ENCODE measurements around the gene CCR2. TPM values are rescaled to one million over a fixed set of nuclear protein-coding genes. Genes with fewer than 3 reads are reported as not detected.

Gene CCR2
- total and polyA plus RNA-seq, 2 of the 4 experiments (the other 2 are of a cell fraction) = not detected

- Histone ChIP-seq H3K4me3 (ENCODE audit: insufficient read depth, low read depth, low read length) (no peak overlapping the region), H3K9ac (ENCODE audit: low read depth, low read length) (no peak overlapping the region), H2BK120ac (ENCODE audit: low read depth, low read length) (no peak overlapping the region), H3K23ac (ENCODE audit: low read depth, low read length) (no peak overlapping the region), H3K36me3 (ENCODE audit: control insufficient read depth, insufficient read depth, low read length) (no peaks in the 10 kb centered on the region), H2AK5ac (ENCODE audit: low read depth, low read length) (no peak overlapping the region), H4K8ac (ENCODE audit: low read depth in 2 of 2, low read length in 2 of 2) (no peak overlapping the region), H3K18ac (ENCODE audit: low read depth, low read length) (no peak overlapping the region), H3K79me1 (ENCODE audit: low read depth in 1 of 2, low read length in 2 of 2) (no peaks in the 10 kb centered on the region), H2BK15ac (ENCODE audit: low read depth, low read length) (no peak overlapping the region), H3K9me3 (ENCODE audit: control insufficient read depth, insufficient read depth, low read length) (no peaks in the 10 kb centered on the region; the same call in 1 of the 2 replicates), H2BK5ac (ENCODE audit: low read depth, low read length, poor library complexity, severe bottlenecking) (no peak overlapping the region), H4K20me1 (ENCODE audit: insufficient read depth, low read length) (no peaks in the 10 kb centered on the region), H4K91ac (ENCODE audit: insufficient read depth, low read depth, low read length) (no peak overlapping the region), H3K56ac (ENCODE audit: extremely low read depth, insufficient read depth, low read length) (no peak overlapping the region), H3K4me2 (ENCODE audit: low read depth, low read length) (no peak overlapping the region), H4K5ac (ENCODE audit: low read depth, low read length) (no peak overlapping the region), H3K9me1 (ENCODE audit: insufficient read depth, low read length) (no peaks in the 10 kb centered on the region), H3K27me3 (ENCODE audit: control insufficient read depth, insufficient read depth, low read length) (peaks cover 7% of the 10 kb centered on the region), H3K4ac (ENCODE audit: low read depth, low read length) (no peak overlapping the region), H2AFZ (replicated peaks; ENCODE audit: low read length, poor library complexity) (no peak overlapping the region), H3K14ac (replicated peaks; ENCODE audit: low read depth, low read length) (no peak overlapping the region), H3K4me1 (ENCODE audit: control insufficient read depth, insufficient read depth, low read length) (no peaks in the 10 kb centered on the region), H3K27ac (ENCODE audit: insufficient read depth, low read length) (no peak overlapping the region), H2AK9ac (replicated peaks; ENCODE audit: low read depth, low read length, poor library complexity) (no peak overlapping the region), H2BK20ac (ENCODE audit: low read depth, low read length) (no peak overlapping the region)
- no TSS peak for BruUV-seq (replicated peaks)
- ChIA-PET POLR2A (ENCODE audit: unreplicated experiment) (no interaction called here), CTCF (no interaction called here)
- intact Hi-C loops (cut with micrococcal nuclease) (no loop called here), dilution Hi-C loops (cut with HindIII; ENCODE audit: low sequenced_read_pairs, unreplicated experiment) (no loop called here), in situ Hi-C loops (cut with MboI; ENCODE audit: low sequenced_read_pairs) (no loop called here)
- ATAC-seq (ENCODE audit: low read depth) (no peak), DNase-seq (no peak)
- TF ChIP-seq RFX5 (IDR thresholded peaks at IDR 0.05; ENCODE audit: low read depth, low read length) (no peak), CEBPB (IDR thresholded peaks at IDR 0.05; ENCODE audit: low read depth, low read length) (no peak), RCOR1 (IDR thresholded peaks at IDR 0.05; ENCODE audit: insufficient replicate concordance, low read length) (no peak), MXI1 (IDR thresholded peaks at IDR 0.05; ENCODE audit: borderline replicate concordance, low read depth, low read length) (no peak), MAFK (IDR thresholded peaks at IDR 0.05; ENCODE audit: low read depth, low read length) (no peak), BHLHE40 (IDR thresholded peaks at IDR 0.05; ENCODE audit: low read depth, low read length) (no peak), RAD21 (IDR thresholded peaks at IDR 0.05; ENCODE audit: low read length) (no peak), SMC3 (IDR thresholded peaks at IDR 0.05; ENCODE audit: low read depth, low read length) (no peak)
- TF ChIP-seq, protein P1, sequence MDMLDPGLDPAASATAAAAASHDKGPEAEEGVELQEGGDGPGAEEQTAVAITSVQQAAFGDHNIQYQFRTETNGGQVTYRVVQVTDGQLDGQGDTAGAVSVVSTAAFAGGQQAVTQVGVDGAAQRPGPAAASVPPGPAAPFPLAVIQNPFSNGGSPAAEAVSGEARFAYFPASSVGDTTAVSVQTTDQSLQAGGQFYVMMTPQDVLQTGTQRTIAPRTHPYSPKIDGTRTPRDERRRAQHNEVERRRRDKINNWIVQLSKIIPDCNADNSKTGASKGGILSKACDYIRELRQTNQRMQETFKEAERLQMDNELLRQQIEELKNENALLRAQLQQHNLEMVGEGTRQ (IDR thresholded peaks at IDR 0.05; ENCODE audit: low read depth, low read length) = no peak
- TF ChIP-seq, protein P2, sequence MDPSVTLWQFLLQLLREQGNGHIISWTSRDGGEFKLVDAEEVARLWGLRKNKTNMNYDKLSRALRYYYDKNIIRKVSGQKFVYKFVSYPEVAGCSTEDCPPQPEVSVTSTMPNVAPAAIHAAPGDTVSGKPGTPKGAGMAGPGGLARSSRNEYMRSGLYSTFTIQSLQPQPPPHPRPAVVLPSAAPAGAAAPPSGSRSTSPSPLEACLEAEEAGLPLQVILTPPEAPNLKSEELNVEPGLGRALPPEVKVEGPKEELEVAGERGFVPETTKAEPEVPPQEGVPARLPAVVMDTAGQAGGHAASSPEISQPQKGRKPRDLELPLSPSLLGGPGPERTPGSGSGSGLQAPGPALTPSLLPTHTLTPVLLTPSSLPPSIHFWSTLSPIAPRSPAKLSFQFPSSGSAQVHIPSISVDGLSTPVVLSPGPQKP (IDR thresholded peaks at IDR 0.05; ENCODE audit: borderline replicate concordance, low read depth, low read length) = no peak
- TF ChIP-seq, protein P3, sequence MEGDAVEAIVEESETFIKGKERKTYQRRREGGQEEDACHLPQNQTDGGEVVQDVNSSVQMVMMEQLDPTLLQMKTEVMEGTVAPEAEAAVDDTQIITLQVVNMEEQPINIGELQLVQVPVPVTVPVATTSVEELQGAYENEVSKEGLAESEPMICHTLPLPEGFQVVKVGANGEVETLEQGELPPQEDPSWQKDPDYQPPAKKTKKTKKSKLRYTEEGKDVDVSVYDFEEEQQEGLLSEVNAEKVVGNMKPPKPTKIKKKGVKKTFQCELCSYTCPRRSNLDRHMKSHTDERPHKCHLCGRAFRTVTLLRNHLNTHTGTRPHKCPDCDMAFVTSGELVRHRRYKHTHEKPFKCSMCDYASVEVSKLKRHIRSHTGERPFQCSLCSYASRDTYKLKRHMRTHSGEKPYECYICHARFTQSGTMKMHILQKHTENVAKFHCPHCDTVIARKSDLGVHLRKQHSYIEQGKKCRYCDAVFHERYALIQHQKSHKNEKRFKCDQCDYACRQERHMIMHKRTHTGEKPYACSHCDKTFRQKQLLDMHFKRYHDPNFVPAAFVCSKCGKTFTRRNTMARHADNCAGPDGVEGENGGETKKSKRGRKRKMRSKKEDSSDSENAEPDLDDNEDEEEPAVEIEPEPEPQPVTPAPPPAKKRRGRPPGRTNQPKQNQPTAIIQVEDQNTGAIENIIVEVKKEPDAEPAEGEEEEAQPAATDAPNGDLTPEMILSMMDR (conservative IDR thresholded peaks at IDR 0.05; ENCODE audit: low read depth, low read length) = no peak
Measured at GRCh38 chr3:46316206-46316605, 37.7 kb upstream of the CCR2 start.
